HG03439 (cell line): ENCODE results near the gene SLX4IP.
"Not testable (repeated sequence)": the region's sequence is repeated elsewhere in the genome, so short reads cannot be mapped to it uniquely, and the experiment has no call there.

Experiments used
- ATAC-seq: cut with Tn5 transposase; IDR thresholded peaks from one replicate; pipeline ENCODE4 v1.9.1; 2021; ENCODE audit warnings: mild to moderate bottlenecking, moderate library complexity; ENCODE audit not compliant: unreplicated experiment

Gene SLX4IP

DNA sequence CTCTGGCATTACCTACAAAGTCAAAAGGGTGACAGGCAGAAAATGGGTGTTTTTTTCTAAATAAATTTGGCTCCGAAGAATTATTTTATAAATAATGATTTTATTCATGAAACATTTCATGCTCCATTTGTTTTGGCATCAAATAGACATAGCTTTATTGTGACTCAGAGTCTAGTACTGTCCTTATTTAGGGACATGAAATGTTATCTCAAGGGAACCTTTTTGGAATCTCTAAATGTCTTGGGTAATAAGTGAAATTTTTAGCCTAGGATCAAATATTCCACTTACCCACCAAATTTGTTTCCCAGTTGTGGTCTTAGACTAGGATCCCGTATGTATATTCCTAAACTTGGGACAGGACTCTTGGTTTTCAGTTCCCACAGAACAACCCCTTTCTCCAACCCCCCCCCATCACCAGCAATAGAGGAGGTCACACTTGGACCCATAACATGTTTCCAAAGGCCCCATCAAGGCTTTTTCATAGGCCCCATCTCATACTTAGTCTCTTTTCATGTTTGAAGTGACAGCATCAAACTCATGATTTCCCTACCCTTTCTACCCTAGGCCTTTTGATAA lies 156.9 kb downstream of the SLX4IP start:
- ATAC-seq, result no peak

DNA sequence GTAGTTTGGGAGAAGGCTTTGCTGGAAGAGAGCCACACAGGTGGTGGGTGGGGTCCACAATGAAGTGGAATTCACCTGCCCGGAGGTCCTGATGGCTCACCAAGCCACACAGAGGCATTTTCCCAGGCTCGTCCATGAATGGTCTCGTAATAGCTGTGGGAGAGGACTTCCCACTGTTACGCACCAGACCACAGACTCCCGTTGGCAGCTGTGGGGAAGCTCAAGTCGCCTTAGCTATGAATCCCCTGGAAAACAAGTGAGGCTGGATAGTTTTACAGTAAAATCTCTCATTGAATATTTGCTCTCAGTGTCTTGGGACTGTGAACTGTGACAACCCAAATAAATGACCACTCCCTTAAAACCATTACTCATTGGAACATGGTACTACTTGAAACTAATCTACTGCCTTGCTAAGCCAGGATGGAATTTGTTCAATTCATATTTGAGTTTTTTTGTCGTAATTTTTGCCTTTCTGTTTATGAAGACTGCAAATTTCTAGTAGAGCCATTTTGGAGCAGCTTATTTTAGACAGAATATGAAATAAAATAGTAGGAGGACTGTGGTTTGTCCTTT lies 159.3 kb downstream of the SLX4IP start:
- ATAC-seq, result no peak

DNA sequence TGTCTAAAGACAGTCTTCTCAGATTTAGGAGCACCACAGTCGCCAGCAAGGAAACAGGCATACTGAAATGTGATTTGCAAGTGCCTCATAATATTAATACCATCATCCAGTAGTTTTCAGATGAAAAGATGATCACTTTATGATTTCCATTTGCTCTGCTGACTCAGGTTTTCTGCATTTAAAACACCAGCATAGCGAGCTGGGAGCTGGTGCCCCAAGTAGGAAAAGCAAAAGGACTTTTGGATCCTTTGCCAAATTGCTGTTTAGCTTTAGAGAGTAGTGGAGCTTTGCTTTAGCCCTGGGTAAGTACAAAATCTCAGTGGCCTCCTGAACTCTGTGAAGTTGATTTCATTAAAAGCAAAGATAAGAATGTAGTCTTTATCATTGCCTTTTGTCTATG lies 160.2 kb downstream of the SLX4IP start:
- no peak for ATAC-seq

DNA sequence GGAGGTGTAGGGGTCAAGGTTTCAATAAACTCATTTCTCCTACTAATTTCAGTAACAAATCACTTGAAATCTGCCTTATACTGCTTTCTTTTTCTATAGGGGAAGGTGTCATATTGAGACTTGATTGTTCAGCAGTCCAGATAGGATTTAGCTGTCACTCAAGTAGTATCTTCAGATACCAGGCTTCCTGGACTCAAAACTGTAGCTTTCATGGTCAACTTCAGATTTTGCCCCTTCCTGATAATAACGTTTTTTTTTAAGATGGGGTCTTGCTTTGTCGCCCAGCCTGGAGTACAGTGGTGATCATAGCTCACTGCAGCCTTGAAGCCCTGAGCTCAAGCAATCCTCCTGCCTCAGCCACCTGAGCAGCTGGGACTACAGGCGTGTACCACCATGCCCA lies 160.9 kb downstream of the SLX4IP start:
- no peak for ATAC-seq

DNA sequence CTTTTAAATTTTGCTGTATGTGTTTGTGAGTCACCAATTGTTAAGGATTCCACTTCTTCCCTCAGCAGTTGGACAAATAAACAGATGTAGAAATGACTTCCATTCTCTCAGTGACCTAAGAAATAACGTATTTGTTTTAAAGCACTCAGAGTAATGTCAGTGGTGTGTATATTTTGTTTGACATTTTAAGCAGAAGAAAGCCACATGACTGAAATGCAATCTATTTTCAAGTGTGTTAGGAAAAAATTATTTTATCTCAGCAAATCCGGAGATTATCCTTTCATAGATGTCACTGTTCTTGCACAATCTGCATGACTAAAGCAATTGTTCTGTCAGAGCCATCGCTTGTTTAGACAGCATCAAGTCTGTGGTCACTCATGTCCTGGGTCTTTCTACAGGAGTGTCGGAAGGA lies 161.6 kb downstream of the SLX4IP start:
- ATAC-seq, result no peak

DNA sequence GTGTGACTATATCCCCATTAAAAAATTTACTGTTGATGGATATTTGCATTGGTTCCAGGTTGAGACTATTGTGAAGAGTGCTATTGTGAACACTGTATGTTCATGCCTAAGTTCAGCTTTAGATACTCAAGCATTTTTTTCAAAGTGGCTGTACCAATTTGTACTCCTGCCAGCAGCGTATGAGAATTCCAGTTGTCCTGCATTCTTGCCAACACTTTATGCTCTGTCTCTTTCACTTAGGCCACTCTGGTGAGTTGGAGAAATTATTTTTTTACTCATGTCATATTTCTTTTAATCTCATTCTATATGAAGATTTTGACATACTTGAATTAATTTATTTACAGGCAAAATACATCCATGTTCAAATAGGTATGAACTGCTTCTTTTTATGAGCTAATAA lies 162.5 kb downstream of the SLX4IP start:
- no peak for ATAC-seq

DNA sequence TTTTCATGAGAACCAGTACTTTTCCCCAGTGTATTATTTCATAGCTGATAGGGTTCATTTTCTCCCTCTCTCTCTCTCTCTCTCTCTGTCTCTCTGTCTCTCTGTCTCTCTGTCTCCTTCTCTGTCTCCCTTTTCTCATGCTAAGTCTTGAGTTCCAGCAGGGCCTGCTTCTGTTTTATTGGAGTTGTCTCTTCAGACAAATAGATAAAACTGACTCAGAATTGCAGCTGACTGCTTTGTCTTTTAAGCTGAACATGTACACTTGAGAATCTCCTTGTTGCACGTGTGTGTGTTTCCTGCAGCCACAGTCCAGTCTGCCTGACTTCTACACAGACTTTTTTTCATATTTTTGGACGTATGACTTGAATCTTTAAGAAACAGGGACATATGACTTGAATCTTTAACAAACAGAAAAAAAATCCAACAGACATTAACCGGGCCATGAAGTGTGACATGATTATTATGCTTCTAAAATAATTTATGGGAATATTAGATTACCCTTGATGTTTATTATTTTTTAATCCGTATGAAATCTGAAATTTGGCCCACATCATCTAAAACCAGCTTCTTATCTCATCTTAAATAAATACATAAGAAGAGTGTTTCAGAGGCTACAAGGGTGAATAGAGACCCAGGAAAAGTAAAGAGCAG lies 167.2 kb downstream of the SLX4IP start:
- no peak for ATAC-seq

DNA sequence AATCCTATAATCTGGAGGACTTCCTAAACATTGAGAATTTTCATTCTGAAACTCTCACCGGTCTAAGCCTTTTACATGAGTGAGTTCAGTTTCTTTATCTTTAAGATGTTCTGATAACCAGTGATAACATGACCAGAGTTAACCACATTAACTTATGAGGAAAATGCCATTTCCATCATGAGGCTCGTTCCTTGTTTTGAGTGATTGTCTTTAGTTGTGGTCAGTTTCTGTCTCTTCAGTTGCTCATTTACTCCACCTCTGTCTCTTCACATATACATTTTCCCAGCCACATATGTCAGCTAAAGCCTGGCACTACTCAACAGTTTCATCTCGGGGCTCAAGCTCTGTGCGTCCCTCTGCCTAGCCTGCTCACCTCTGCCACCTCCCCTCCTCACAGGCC lies 168.3 kb downstream of the SLX4IP start:
- no peak for ATAC-seq

DNA sequence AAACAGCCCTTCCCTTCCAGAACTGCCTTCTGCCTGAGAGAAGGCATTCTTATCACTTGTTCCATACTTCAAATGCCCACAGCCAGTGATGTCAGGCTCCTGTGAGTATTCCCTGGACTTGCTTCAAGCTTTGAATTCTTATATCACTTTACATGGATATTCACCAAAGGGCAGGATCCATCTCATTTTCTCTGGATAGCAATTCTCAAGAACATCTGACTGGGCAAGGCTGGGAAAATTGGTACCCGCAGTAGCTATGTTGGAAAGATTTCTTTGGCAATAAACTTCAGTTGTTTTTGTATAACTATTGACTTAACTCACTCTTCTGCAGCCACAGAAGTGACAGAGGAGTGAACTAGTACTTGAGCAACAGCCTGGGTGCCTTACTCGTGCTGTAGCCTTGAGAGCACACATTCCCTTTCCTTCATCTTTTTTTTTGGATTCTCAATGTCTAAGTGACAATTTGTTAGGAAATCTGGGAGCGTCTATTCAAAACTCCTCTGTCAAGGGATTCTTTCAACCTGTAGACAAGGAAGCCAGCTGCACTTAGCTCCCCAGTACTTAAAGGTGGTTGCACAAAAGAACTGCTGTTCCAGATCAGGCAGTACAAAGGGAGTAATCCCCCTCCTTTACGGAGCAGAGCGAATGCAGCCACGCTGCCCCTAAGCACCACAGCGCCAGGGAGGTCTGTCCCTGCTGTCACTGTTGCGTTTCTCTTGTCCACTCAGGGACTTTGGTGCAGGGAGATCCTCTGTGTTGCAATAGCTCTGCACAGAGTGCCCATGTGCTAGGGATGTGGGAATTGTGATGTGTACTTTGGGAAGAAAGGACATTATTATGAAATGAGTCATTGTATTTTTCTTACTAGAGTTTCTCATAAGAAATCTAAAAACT lies 169.1 kb downstream of the SLX4IP start:
- ATAC-seq, result no peak

DNA sequence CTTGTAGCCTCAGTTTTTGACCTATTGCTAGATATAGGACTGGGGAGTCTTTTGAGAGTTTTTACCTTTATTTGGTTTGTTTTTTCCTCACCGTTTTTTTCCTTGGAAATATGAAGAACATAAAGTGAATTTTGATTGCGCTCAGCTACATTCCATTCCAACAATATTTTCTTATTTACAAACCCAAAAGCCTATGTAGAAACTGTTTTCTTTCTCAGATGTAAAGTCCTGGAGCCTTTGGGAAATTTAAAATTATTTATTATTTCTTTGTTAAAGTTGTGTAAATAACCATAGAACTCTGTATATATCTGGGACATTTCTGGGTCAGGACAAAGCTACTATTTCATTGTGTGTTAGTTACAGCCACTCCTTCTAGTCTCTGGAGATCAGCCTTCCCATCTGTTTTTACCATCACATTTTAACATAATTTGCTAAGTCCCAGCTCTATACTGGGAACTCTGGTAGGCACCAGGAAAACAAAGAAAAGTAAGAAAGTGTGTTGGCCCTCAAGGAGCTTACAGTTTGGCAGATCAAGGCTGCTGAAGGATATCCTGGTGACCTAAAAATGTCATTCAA lies 169.8 kb downstream of the SLX4IP start:
- no peak for ATAC-seq

DNA sequence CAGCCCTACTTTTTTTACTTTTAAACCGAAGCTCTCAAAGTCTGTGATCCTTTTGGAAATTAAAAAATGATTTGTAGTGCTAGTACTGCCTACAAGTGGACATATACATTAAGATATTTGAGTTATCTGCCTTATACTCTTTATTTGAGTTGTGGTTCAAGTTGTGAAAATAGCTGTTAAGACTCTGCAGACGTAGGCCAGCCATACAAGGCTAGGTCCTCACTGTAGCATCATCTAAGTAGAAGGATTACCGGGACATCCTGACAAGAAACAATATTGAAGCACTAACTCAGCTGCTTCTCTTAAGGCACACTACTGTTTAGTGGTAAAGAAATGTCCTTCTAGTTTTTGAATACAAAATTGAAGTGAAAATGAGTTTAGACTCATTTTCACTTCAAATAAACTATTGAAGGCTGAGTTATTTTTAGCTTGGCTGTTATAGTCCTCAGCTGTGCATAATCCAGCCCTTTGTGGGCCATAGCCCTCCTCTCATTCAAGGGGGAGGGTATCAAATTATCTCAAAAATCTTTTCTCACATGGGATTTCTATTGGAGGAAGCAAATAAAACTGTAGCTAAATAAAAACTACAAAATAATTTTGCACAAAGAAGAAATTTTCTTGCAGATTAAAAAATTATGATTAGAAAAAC lies 170.6 kb downstream of the SLX4IP start:
- no peak for ATAC-seq

DNA sequence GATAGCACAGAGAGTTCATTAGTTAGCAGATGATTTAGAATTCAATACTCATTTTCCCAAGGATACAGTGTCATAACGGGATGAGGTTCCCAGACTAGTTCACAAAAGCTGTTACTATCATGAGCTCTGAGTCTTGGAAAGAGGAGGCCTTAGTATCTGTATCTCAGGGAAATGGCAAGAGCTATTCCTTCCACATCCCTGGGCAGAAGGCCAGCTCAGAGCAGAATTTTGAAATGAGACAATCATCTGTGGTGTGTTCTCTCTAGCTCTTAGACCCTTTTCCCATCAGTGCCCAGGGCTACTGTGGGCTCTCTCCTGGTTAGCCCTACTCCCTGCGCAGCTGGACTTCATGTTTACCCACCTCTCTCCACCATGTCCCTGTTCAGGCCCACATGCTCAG lies 174.2 kb downstream of the SLX4IP start:
- ATAC-seq, result no peak

DNA sequence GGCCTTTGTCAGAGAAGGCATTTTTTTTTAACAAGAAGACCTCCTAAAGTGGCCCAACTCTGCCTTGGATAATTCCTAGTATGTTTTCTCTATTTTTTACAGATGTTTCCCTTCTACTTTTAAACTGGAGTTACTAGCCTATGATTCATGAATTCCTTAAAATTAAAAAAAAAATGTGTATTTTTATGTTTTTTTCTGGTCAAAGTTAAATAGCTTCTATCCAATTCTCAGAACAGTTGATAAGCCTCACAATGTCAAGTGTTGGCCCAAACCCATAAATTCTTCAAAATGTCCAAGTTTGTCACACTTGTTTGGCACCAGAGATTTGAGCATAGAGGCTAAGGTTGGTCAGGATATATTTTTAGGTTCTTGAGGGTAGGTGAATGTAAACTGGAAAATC lies 174.7 kb downstream of the SLX4IP start:
- no peak for ATAC-seq

DNA sequence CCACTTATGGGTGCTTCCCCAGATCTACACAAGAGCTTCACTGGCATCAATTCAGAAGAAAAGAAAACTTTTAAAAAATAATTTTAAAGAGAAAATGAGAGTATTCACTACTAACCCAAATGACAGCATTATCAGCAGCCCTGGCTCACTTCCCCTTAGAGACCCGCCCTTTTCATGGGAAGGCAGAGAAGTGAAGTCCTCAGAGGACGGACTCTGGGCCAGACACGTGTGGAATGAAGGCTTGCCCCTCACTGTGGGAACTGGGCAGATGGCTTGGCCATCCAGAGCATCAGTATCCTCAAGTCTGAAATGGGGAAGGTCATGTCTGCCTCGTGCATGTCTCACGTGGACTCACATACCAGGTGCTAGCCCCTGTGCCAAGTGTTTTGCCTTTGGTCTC lies 175.1 kb downstream of the SLX4IP start:
- no peak for ATAC-seq

DNA sequence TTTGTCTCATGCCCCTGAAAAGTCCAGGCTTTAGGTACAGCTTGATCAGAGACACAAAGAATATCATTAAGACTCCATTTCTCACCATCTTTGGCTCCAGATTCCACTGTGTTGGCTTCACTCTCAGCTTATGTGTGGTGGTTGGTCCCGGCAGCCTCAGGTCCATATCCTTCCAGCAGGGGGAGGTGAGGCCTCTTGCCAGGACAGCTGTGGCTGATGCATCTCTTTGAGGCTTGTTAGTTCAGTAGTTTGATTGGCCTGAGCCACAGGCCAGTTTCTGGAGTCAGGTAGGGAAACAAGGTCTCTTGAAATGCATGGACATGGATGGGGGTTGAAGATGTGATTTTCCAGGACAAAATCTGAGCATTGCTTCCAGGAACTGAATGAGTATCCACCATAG lies 176.3 kb downstream of the SLX4IP start:
- no peak for ATAC-seq

DNA sequence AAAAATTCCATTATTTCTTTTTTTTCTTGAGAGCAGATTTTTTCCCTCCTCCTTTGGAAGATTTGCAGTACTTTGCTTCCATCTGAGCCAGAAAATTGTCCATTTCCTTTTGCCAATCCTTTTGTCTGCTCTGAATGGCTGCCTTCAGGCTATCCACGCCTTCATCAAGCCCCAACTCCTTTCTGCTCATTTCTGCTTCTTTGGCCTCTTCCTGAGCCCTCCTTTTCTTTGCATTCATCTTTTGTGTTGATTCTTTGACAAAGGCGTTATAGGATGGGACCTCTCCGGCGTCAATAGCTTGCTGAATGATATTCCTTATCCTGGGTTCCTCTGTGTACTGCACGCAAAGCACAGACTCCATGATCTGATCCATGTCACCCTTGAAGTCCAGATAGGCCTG lies 178.3 kb downstream of the SLX4IP start:
- not testable (repeated sequence) for ATAC-seq

DNA sequence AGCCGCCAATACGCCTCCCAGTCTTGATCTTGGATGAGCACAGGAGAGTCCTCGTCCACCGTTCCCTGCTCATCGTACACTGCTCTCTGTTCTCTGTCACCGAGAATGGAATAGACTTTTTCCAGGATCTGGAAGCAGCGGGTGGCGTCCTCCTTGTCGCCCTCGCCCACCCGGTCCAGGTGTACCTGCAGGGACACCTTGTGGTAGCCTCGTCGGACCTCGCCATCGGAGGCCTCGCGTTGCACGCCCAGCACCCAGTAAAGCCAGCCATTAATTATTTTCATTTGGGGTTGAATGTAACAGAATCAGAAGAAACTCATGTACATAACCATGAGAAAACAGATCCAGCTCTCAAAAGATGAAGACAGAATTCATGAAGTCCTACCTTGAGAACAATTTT lies 178.8 kb downstream of the SLX4IP start:
- no peak for ATAC-seq

DNA sequence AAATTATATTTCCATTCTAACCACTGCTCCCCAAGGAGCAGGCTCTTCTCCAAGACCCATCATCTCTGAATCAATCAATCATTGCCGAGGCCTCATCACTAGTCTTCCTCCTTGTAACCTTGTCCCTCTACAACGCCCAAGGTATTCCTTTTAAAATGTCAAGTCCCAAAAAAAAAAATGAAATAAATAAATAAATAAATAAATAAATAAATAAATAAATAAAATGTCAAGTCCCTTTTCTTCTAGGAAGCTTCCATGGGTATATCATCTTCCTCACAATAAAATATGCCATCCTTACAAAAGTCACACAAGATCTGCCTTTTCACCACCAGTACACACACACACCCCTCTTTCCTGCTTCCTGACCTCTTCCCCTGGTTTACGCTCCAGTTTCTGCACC lies 181.1 kb downstream of the SLX4IP start:
- ATAC-seq, result no peak

DNA sequence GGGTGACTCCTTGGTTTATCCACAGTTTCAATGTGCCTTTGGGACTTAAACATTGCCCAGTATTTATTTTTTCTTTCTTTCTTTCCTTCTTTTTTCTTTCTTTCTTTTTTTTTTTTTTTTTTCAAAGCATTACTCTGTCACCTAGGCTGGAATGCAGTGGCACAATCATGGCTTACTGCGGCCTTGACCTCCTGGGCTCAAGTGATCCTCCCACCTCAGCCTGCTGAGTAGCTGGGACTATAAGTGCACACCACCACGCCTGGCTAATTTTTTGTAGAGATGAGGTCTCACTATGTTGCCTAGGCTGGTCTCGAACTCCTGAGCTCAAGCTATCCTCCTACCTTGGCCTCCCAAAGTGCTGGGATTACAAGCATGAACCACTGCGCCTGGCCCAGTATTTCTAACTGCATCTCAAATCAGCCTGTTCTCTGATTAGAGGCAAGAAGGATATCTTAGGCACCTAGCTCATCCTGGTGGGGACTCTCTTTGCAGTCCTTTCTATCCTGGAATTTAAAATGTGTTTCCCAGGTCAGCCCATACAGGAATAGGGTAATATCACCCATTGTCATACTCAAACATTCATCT lies 182.5 kb downstream of the SLX4IP start:
- not testable (repeated sequence) for ATAC-seq

DNA sequence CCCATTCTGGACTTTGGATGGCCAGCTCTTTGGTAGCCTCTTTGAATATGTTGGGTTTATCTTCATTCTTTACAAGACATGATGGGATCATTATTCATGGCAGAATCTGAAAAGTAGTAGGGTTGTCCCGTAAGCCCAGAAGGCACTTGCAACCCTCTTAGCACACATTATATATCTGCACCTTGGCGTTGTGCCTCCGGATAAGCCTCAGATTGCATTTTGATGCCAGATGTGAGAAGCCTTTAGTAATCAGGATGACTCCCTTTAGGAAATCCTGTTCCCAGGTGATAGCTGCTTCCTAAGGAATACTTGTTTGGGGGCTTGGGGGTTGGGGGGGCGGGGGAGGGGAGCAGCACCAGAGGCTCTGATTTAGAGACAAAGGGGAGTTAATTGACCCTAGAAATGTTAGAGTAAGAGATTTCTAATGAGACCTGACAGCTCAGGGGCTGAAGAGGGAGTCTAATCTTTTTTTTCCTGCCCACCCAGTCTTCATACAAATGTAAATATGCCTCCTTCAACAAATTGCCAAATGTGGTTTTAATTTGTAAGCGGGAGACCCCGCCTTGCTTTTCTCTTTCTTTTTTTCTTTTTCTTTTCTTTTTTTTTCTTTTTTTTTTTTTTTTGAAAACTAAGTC lies 183.6 kb downstream of the SLX4IP start:
- ATAC-seq, result no peak
